Mesenchymal stem cell (in vitro differentiated cells and primary cell): ENCODE measurements around the gene PGA4.
"Not testable (repeated sequence)": the region's sequence is repeated elsewhere in the genome, so short reads cannot be mapped to it uniquely, and the experiment has no call there.

Experiments
- DNase-seq: peaks from one replicate; pipeline ENCODE4 v3.0.0-alpha.2; 2013
- H2AFZ ChIP-seq: one replicate; pipeline ENCODE4 v1.6.1; 2013; ENCODE audit warnings: low read depth, mild to moderate bottlenecking, control low read depth, inconsistent platforms, low read length, moderate library complexity
- H2AK5ac ChIP-seq: 2 replicates; pipeline ENCODE4 v1.6.1; 2013; ENCODE audit warnings: low read length, moderate library complexity, mild to moderate bottlenecking, inconsistent platforms; ENCODE audit not compliant: severe bottlenecking
- H2BK120ac ChIP-seq: one replicate; pipeline ENCODE4 v1.6.1; 2013; ENCODE audit warnings: low read depth, mild to moderate bottlenecking, inconsistent platforms, low read length, moderate library complexity
- H2BK12ac ChIP-seq, 2 experiments: one replicate each; pipeline ENCODE4 v1.6.1; 2013; ENCODE audit warnings: inconsistent platforms in 2 of 2, low read length in 2 of 2, mild to moderate bottlenecking in 2 of 2, moderate library complexity in 2 of 2, control low read depth in 1 of 2
- H2BK15ac ChIP-seq: one replicate; pipeline ENCODE4 v1.6.1; 2013; ENCODE audit warnings: mild to moderate bottlenecking, low read depth, inconsistent platforms; ENCODE audit not compliant: poor library complexity, severe bottlenecking
- H2BK5ac ChIP-seq: 2 replicates; pipeline ENCODE4 v1.6.1; 2013; ENCODE audit warnings: low read depth, mild to moderate bottlenecking, low read length, control low read depth, inconsistent platforms; ENCODE audit not compliant: poor library complexity, severe bottlenecking
- H3K14ac ChIP-seq, 2 experiments: one replicate each; pipeline ENCODE4 v1.6.1; 2013; ENCODE audit warnings: inconsistent platforms in 2 of 2, low read length in 2 of 2, control low read depth in 1 of 2, mild to moderate bottlenecking in 1 of 2, moderate library complexity in 1 of 2
- H3K18ac ChIP-seq, 2 experiments: one replicate each; pipeline ENCODE4 v1.6.1; 2013; ENCODE audit warnings: inconsistent platforms in 2 of 2, low read length in 2 of 2, control low read depth in 1 of 2, low read depth in 1 of 2, mild to moderate bottlenecking in 1 of 2
- H3K23ac ChIP-seq, 2 experiments: one replicate each; pipeline ENCODE4 v1.6.1; 2013; ENCODE audit warnings: inconsistent platforms in 2 of 2, low read length in 2 of 2, mild to moderate bottlenecking in 2 of 2, moderate library complexity in 2 of 2, control low read depth in 1 of 2
- H3K27ac ChIP-seq: 2 replicates; pipeline ENCODE4 v1.5.1; 2013; ENCODE audit warnings: mild to moderate bottlenecking, moderate library complexity, low read length, control low read depth, inconsistent platforms; ENCODE audit not compliant: poor library complexity, severe bottlenecking
- H3K27me3 ChIP-seq, 2 experiments: 2 replicates each; pipeline versions ENCODE4 v1.6.1 to v1.7.0; 2013; ENCODE audit warnings: low read length in 2 of 2, mild to moderate bottlenecking in 2 of 2, moderate library complexity in 2 of 2, control low read depth in 1 of 2, inconsistent platforms in 1 of 2; ENCODE audit not compliant: control insufficient read depth in 1 of 2, insufficient read depth in 1 of 2
- H3K36me3 ChIP-seq, 2 experiments: 2 replicates each; pipeline versions ENCODE4 v1.6.1 to v1.7.0; 2013; ENCODE audit warnings: low read length in 2 of 2, control low read depth in 1 of 2, inconsistent platforms in 1 of 2, low read depth in 1 of 2, mild to moderate bottlenecking in 1 of 2; ENCODE audit not compliant: insufficient read depth in 2 of 2, control insufficient read depth in 1 of 2
- H3K4ac ChIP-seq, 2 experiments: one replicate each; pipeline ENCODE4 v1.6.1; 2013; ENCODE audit warnings: inconsistent platforms in 2 of 2, low read length in 2 of 2, mild to moderate bottlenecking in 2 of 2, moderate library complexity in 2 of 2, control low read depth in 1 of 2, low read depth in 1 of 2
- H3K4me1 ChIP-seq: 2 replicates; pipeline ENCODE4 v1.6.1; 2013; ENCODE audit warnings: low read depth, low read length, control low read depth; ENCODE audit not compliant: control insufficient read depth, insufficient read depth
- H3K4me2 ChIP-seq: 2 replicates; pipeline ENCODE4 v1.6.1; 2013; ENCODE audit warnings: low read length, mild to moderate bottlenecking, inconsistent platforms; ENCODE audit not compliant: poor library complexity, severe bottlenecking
- H3K4me3 ChIP-seq, 2 experiments: 2 replicates each; pipeline versions ENCODE4 v1.5.1 to v1.7.0; 2013; ENCODE audit warnings: low read length in 2 of 2, mild to moderate bottlenecking in 2 of 2, control low read depth in 1 of 2, low read depth in 1 of 2; ENCODE audit not compliant: insufficient read depth in 1 of 2
- H3K79me1 ChIP-seq: replicated peaks from 2 replicates; pipeline ENCODE4 v1.6.1; 2013; ENCODE audit warnings: mild to moderate bottlenecking, control low read depth, low read length, inconsistent platforms; ENCODE audit not compliant: poor library complexity, severe bottlenecking
- H3K9ac ChIP-seq: 2 replicates; pipeline ENCODE4 v1.7.0; 2013; ENCODE audit warnings: mild to moderate bottlenecking, low read length, moderate library complexity
- H3K9me3 ChIP-seq: 2 replicates; pipeline ENCODE4 v1.7.0; 2013; ENCODE audit warnings: mild to moderate bottlenecking, low read length; ENCODE audit not compliant: control insufficient read depth
- H4K8ac ChIP-seq: one replicate; pipeline ENCODE4 v1.6.1; 2013; ENCODE audit warnings: inconsistent platforms, mild to moderate bottlenecking, low read length, moderate library complexity
- H4K91ac ChIP-seq: one replicate; pipeline ENCODE4 v1.6.1; 2013; ENCODE audit warnings: mild to moderate bottlenecking, low read length, inconsistent platforms
- WGBS: methylation state at CpG from one replicate; pipeline ENCODE4 v1.1.7; 2013; ENCODE audit warnings: mixed read lengths; 5-methylcytosine and 5-hydroxymethylcytosine counted together

Gene PGA4

DNA sequence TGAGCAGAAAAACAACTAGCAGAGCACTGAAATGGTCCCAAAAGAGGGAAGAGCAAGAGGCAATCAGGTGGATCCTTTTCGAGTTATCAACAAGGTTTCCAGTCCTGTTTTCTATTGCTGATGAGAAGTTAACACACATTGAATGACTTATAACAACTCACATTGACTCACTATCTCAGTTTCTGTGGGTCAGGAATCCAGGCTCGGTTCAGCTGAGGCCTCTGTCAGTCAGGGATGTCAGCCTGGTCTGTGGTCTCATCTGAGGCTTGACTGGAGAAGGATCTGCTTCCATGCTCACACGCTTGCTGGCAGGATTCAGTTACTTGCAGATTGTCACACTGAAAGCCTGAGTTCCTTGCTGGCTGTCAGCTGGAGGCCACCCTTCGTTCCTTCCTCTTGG is 15.0 kb downstream of the PGA4 start:
- H3K23ac ChIP-seq, H4K8ac ChIP-seq, H2BK15ac ChIP-seq, H3K9me3 ChIP-seq, H3K4me2 ChIP-seq, H3K4me3 ChIP-seq, H3K27me3 ChIP-seq, H2BK5ac ChIP-seq, H3K27ac ChIP-seq, H2AK5ac ChIP-seq, H4K91ac ChIP-seq, H3K4ac ChIP-seq, H3K36me3 ChIP-seq, H3K14ac ChIP-seq, DNase-seq, H3K9ac ChIP-seq, H2BK12ac ChIP-seq, H3K4me1 ChIP-seq, H3K18ac ChIP-seq, H3K79me1 ChIP-seq, H2AFZ ChIP-seq, H2BK120ac ChIP-seq: not testable (repeated sequence)
- WGBS = no CpG with 5 or more reads among the region's 4 CpGs

DNA sequence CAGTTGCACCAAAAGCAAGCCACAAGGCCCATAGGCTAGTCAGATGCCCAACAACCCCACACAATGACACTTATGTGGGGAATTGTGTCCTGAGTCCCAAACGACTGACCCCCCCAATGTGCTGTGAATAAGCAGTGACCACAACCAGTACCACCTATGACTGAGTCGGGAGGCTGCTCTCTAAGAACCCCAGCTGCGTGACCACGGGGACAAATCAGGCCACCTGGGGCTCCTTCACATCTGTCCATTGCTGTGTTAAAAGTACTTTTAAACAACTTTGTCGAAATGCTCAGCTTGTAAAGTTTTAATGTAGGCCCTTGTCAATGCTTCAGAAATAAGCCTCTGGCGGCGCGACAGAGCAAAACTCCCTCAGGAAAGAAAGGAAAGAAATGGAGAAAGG is 18.1 kb downstream of the PGA4 start:
- H2AK5ac ChIP-seq, H4K91ac ChIP-seq, H3K4me1 ChIP-seq, H2BK15ac ChIP-seq, H3K23ac ChIP-seq, H3K27ac ChIP-seq, H2AFZ ChIP-seq, H3K18ac ChIP-seq, H3K9me3 ChIP-seq, H3K4me3 ChIP-seq, H2BK120ac ChIP-seq, H3K14ac ChIP-seq, H3K36me3 ChIP-seq, H3K4me2 ChIP-seq, H3K4ac ChIP-seq, H3K27me3 ChIP-seq, H3K79me1 ChIP-seq, H3K9ac ChIP-seq, H2BK12ac ChIP-seq, H4K8ac ChIP-seq, H2BK5ac ChIP-seq, DNase-seq: not testable (repeated sequence)
- 53% methylated on average over 4 of the region's 8 CpGs for WGBS

DNA sequence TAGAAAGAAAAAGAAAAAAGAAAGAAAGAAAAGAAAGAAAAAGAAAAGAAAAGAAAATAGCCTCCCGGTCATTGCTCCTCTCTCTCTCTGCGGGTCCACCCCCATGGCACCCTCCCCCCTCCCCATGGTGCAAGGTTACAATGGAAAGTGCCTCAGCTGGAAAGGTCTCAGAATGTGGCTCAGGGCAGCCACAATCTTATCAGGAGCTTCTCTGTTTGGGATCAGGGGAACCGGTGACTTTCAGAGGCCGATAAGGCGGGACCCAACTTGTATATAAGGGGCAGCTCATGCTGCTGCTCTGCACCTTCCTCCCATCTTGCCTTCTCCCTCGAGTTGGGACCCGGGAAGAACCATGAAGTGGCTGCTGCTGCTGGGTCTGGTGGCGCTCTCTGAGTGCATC is 18.7 kb downstream of the PGA4 start, which contains the start of gene PGA5:
PGA5 (plus strand) TSS at position 301 of the 400 bp plus-strand sequence; CDS start at position 353, 52 bp downstream.
- not testable (repeated sequence) for H3K4me2 ChIP-seq, H4K8ac ChIP-seq, H2BK15ac ChIP-seq, H3K9ac ChIP-seq, H3K23ac ChIP-seq, H3K14ac ChIP-seq, H4K91ac ChIP-seq, H3K9me3 ChIP-seq, H2AFZ ChIP-seq, H3K27me3 ChIP-seq, H3K27ac ChIP-seq, H3K4me3 ChIP-seq, H3K4ac ChIP-seq, DNase-seq, H3K18ac ChIP-seq, H2BK120ac ChIP-seq, H2BK12ac ChIP-seq, H3K4me1 ChIP-seq, H3K79me1 ChIP-seq, H3K36me3 ChIP-seq, H2AK5ac ChIP-seq, H2BK5ac ChIP-seq
- whole genome bisulfite sequencing = no CpG with 5 or more reads among the region's 8 CpGs

DNA sequence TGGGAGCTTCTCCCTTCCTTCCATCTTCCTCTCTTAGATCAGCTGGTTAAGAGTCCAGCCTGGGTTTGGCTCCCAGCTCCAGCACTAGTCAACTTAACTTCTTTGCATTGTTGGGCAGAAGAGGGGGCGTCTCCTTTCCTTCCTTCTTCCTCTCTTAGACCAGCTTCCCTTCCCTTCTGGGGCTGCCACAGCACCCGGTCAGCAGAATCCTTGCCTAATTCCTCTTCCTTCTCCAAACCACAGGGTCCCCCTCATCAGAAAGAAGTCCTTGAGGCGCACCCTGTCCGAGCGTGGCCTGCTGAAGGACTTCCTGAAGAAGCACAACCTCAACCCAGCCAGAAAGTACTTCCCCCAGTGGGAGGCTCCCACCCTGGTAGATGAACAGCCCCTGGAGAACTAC is 19.4 kb downstream of the PGA4 start:
- H4K91ac ChIP-seq, DNase-seq, H3K9ac ChIP-seq, H2BK5ac ChIP-seq, H2BK15ac ChIP-seq, H3K14ac ChIP-seq, H3K27ac ChIP-seq, H3K36me3 ChIP-seq, H3K18ac ChIP-seq, H3K4me3 ChIP-seq, H3K4me2 ChIP-seq, H4K8ac ChIP-seq, H2AK5ac ChIP-seq, H2AFZ ChIP-seq, H3K9me3 ChIP-seq, H3K79me1 ChIP-seq, H2BK120ac ChIP-seq, H3K4me1 ChIP-seq, H3K23ac ChIP-seq, H3K27me3 ChIP-seq, H3K4ac ChIP-seq, H2BK12ac ChIP-seq: not testable (repeated sequence)
- WGBS = no CpG with 5 or more reads among the region's 5 CpGs
